Body of pancreas (tissue), 4 donors: ENCODE results near the gene FADS3.

Experiments used
- CTCF ChIP-seq, 7 experiments: fragments of 450-650 bp in 4 of 7; fragments of 200-600 bp in 3 of 7; sonication (generic) in 3 of 7; IDR thresholded peaks; one replicate each; pipeline ENCODE4 v1.5.1; 2016 to 2019; ENCODE audit warnings: antibody characterized with exemption in 7 of 7
- POLR2A ChIP-seq, 3 donors: fragments of 450-650 bp; IDR thresholded peaks; one replicate each; pipeline ENCODE4 v1.6.1; 2016; ENCODE audit warnings: antibody characterized with exemption in 3 of 3, mild to moderate bottlenecking in 2 of 3

- no peak for TF ChIP-seq CTCF (IDR thresholded peaks at IDR 0.05)
- TF ChIP-seq POLR2A (IDR thresholded peaks at IDR 0.05), result no peak
Observed at GRCh38 chr11:61879152-61879551, 12.2 kb downstream of the FADS3 start.
